ENCODE measurements around the gene EPAS1.

Gene EPAS1

GRCh38 chr2:46274586-46274985 lies 22.6 kb upstream of the EPAS1 start:
- DNase-seq: no peak

- DNase-seq: no peak
These were observed 21.2 kb upstream of the EPAS1 start for GRCh38 chr2:46275995-46276394.

GRCh38 chr2:46276642-46277041 lies 20.6 kb upstream of the EPAS1 start:
- DNase-seq: no peak

GRCh38 chr2:46277431-46278190 lies 19.6 kb upstream of the EPAS1 start:
- DNase-seq: no peak

GRCh38 chr2:46278952-46279351 lies 18.3 kb upstream of the EPAS1 start:
- no peak for DNase-seq

GRCh38 chr2:46281939-46282338 lies 15.3 kb upstream of the EPAS1 start:
- no peak for DNase-seq

- no peak for DNase-seq
These were observed 13.5 kb upstream of the EPAS1 start for GRCh38 chr2:46283693-46284092.

GRCh38 chr2:46284260-46284659 lies 12.9 kb upstream of the EPAS1 start:
- no peak for DNase-seq

- no peak for DNase-seq
These were observed 12.4 kb upstream of the EPAS1 start for GRCh38 chr2:46284796-46285195.

- no peak for DNase-seq
These were observed 10.5 kb upstream of the EPAS1 start for GRCh38 chr2:46286715-46287114.

- no peak for DNase-seq
These were observed 7.1 kb upstream of the EPAS1 start for GRCh38 chr2:46290078-46290477.

- no peak for DNase-seq
These were observed 3.7 kb upstream of the EPAS1 start for GRCh38 chr2:46293466-46293865.

GRCh38 chr2:46294176-46294836 lies 2.9 kb upstream of the EPAS1 start:
- DNase-seq: no peak

- DNase-seq: no peak
These were observed 879 bp upstream of the EPAS1 start for GRCh38 chr2:46296216-46296839.

GRCh38 chr2:46297546-46298271 lies 502 bp downstream of the EPAS1 start:
- no peak for DNase-seq

- no peak for DNase-seq
These were observed 990 bp downstream of the EPAS1 start for GRCh38 chr2:46298272-46298521.

GRCh38 chr2:46298522-46299353 lies 1.5 kb downstream of the EPAS1 start:
- no peak for DNase-seq

- peak; percentile 34 for DNase-seq
These were observed 2.4 kb downstream of the EPAS1 start for GRCh38 chr2:46299365-46300263.

GRCh38 chr2:46300406-46300832 lies 3.2 kb downstream of the EPAS1 start:
- no peak for DNase-seq

- no peak for DNase-seq
These were observed 4.9 kb downstream of the EPAS1 start for GRCh38 chr2:46302005-46302695.

- no peak for DNase-seq
These were observed 6.0 kb downstream of the EPAS1 start for GRCh38 chr2:46303233-46303632.
